Caco-2 (cell line): ENCODE results near the gene FLYWCH2. TPM values are rescaled to one million over a fixed set of nuclear protein-coding genes. Genes with fewer than 3 reads are reported as not detected.
A peak's percentile ranks its signal among the peaks of the same experiment; 100 is the strongest.

Source experiments
- BruUV-seq: library from RNA; stranded (reverse); fragments of 400-500 nt; replicated peaks from 2 replicates; lab custom pipeline; 2021; lab: Mats Ljungman, UMichigan
- CTCF ChIA-PET: fragments of 300-600 bp; sonication (Branson Sonifier 250); formaldehyde crosslinking; loops from one replicate; lab custom pipeline; 2022; ENCODE audit warnings: antibody characterized with exemption; lab: Charles Lee
- POLR2A ChIA-PET: fragments of 300-600 bp; sonication (Branson Sonifier 250); formaldehyde crosslinking; loops from one replicate; lab custom pipeline; 2022; ENCODE audit warnings: antibody characterized with exemption; lab: Charles Lee
- DNase-seq, 2 experiments: peaks; one replicate each; pipeline versions ENCODE4 v3.0.0 to v3.0.0-alpha.2; 2020 to 2022
- H3K27me3 ChIP-seq: replicated peaks from 2 replicates; pipeline ENCODE4 v1.6.0; 2011; ENCODE audit warnings: low read length; ENCODE audit not compliant: control insufficient read depth, insufficient read depth
- H3K36me3 ChIP-seq: 2 replicates; pipeline ENCODE4 v1.5.1; 2011; ENCODE audit warnings: low read length; ENCODE audit not compliant: control insufficient read depth, insufficient read depth
- H3K4me1 ChIP-seq: fragments of 250-450 bp; sonication (Bioruptor Pico); 2 replicates; pipeline ENCODE4 v1.5.1; 2020; ENCODE audit warnings: mild to moderate bottlenecking
- H3K4me3 ChIP-seq: 2 replicates; pipeline ENCODE4 v1.5.1; 2011; ENCODE audit warnings: low read depth, mild to moderate bottlenecking, control low read depth, low read length
- H3K9me3 ChIP-seq: fragments of 250-450 bp; sonication (Bioruptor Pico); 2 replicates; pipeline ENCODE4 v1.5.1; 2020; ENCODE audit warnings: mild to moderate bottlenecking, moderate library complexity
- H3K27ac Mint-ChIP-seq: one replicate; pipeline ENCODE4 v1.8.0; 2022; ENCODE audit warnings: mixed read lengths; ENCODE audit not compliant: unreplicated experiment
- H3K27me3 Mint-ChIP-seq: one replicate; pipeline ENCODE4 v1.8.0; 2022; ENCODE audit warnings: mixed read lengths; ENCODE audit not compliant: insufficient read depth, unreplicated experiment
- H3K36me3 Mint-ChIP-seq: one replicate; pipeline ENCODE4 v1.8.0; 2022; ENCODE audit warnings: mild to moderate bottlenecking, mixed read lengths; ENCODE audit not compliant: insufficient read depth, unreplicated experiment
- H3K4me1 Mint-ChIP-seq: one replicate; pipeline ENCODE4 v1.8.0; 2022; ENCODE audit warnings: low read depth, mixed read lengths; ENCODE audit not compliant: unreplicated experiment
- H3K4me3 Mint-ChIP-seq: one replicate; pipeline ENCODE4 v1.8.0; 2022; ENCODE audit warnings: mild to moderate bottlenecking, moderate library complexity, mixed read lengths; ENCODE audit not compliant: unreplicated experiment
- H3K9me3 Mint-ChIP-seq: one replicate; pipeline ENCODE4 v1.8.0; 2022; ENCODE audit warnings: mixed read lengths; ENCODE audit not compliant: unreplicated experiment
- intact Hi-C: fragments of 100-400 bp; cut with micrococcal nuclease; formaldehyde crosslinking; loops from one replicate; pipeline ENCODE4 v1.10.0; 2022; ENCODE audit not compliant: unreplicated experiment
- total RNA-seq: library from RNA; stranded (reverse); gene quantifications from 2 replicates; pipeline ENCODE4 v1.2.3, GENCODE V29; 2022
- TF ChIP-seq, protein P1 (sequence below), 2 experiments: fragments of 200-600 bp in 1 of 2; IDR thresholded peaks; 1 replicate in 1 of 2; 2 replicates in 1 of 2; pipeline versions ENCODE4 v1.5.1 to v1.8.0; 2011 to 2022; ENCODE audit warnings: antibody characterized with exemption in 1 of 2, control low read depth in 1 of 2, inconsistent platforms in 1 of 2, low read depth in 1 of 2, low read length in 1 of 2, mild to moderate bottlenecking in 1 of 2, moderate library complexity in 1 of 2; ENCODE audit not compliant: insufficient read depth in 1 of 2, severe bottlenecking in 1 of 2, unreplicated experiment in 1 of 2

The FLYWCH2 gene
- total RNA-seq, 1 experiment from 2014 or later, result 28.7 TPM

DNA sequence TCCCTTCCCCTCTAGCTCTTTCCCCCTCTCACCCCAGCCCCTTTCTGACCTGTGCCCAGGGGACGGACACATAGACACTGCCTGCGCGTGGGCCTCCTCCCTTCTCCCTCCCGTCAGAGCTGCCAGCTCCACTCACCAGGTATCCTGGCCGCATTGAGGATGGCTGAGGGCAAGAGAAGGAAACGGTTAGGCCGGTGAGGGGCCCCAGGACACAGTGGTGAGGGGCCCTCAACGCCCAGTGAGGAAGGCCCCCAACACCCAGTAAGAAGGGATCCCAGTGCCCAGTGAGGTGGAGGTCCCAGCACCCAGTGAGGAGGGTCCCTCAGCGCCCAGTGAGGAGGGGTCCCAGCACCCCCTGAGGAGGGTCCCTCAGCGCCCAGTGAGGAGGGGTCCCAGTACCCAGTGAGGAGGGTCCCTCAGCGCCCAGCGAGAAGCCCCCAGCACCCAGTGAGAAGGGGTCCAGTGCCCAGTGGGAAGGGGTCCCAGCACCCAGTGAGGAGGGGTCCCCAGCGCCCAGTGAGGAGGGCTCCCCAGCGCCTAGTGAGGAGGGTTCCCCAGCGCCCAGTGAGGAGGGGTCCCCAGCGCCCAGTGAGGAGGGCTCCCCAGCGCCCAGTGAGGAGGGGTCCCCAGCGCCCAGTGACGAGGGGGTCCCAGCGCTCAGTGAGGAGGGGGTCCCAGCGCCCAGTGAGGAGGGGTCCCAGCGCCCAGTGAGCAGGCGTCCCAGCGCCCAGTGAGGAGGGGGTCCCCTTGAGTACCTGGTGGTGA is 26.1 kb upstream of the FLYWCH2 start:
- intact Hi-C loops, result loop anchor here (5.0 kb wide), 1 partner anchor 105 kb away; the partner anchor contains the start of gene SRRM2
- H3K36me3 Mint-ChIP-seq, result peaks cover 66% of the 10 kb centered on the region
- H3K9me3 Mint-ChIP-seq, result peaks cover 12% of the 10 kb centered on the region
- H3K4me3 Mint-ChIP-seq, result peak overlapping the region; percentile 84
- peaks cover 7% of the 10 kb centered on the region for H3K4me1 Mint-ChIP-seq
- TF ChIP-seq, protein P1, sequence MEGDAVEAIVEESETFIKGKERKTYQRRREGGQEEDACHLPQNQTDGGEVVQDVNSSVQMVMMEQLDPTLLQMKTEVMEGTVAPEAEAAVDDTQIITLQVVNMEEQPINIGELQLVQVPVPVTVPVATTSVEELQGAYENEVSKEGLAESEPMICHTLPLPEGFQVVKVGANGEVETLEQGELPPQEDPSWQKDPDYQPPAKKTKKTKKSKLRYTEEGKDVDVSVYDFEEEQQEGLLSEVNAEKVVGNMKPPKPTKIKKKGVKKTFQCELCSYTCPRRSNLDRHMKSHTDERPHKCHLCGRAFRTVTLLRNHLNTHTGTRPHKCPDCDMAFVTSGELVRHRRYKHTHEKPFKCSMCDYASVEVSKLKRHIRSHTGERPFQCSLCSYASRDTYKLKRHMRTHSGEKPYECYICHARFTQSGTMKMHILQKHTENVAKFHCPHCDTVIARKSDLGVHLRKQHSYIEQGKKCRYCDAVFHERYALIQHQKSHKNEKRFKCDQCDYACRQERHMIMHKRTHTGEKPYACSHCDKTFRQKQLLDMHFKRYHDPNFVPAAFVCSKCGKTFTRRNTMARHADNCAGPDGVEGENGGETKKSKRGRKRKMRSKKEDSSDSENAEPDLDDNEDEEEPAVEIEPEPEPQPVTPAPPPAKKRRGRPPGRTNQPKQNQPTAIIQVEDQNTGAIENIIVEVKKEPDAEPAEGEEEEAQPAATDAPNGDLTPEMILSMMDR (IDR thresholded peaks at IDR 0.05; ENCODE audit: insufficient read depth in 1 of 2, low read depth in 1 of 2, low read length in 1 of 2, severe bottlenecking in 1 of 2, unreplicated experiment in 1 of 2), result no peak
- no TSS peak for BruUV-seq
- no peaks in the 10 kb centered on the region for H3K27me3 ChIP-seq
- H3K36me3 ChIP-seq, result peaks cover 18% of the 10 kb centered on the region
- H3K4me1 ChIP-seq, result peaks cover 10% of the 10 kb centered on the region; the same call in 1 of the 2 replicates
- POLR2A ChIA-PET, result no interaction called here
- no peaks in the 10 kb centered on the region for H3K27me3 Mint-ChIP-seq
- peak overlapping the region; percentile 79 for H3K27ac Mint-ChIP-seq
- CTCF ChIA-PET, result interaction anchor here (1.0 kb wide), 1 partner anchor 18 kb away, joined by 3 read pairs; no protein-coding TSS in a partner anchor
- peak overlapping the region; percentile 66 for H3K4me3 ChIP-seq
- H3K9me3 ChIP-seq, result peaks cover 15% of the 10 kb centered on the region
- no peak for DNase-seq

GRCh38 chr16:2857451-2858244 is 25.4 kb upstream of the FLYWCH2 start, which contains the start of gene PRSS22:
Gene PRSS22, minus strand, starts transcription at chr16:2858170. Its CDS starts 66 bp downstream, at chr16:2858104.
- no peaks in the 10 kb centered on the region for H3K27me3 Mint-ChIP-seq
- intact Hi-C loops, result loop anchor here (1.0 to 5.0 kb wide), 3 partner anchors 11 to 105 kb away; partner anchors contain the start of gene SRRM2
- H3K4me1 ChIP-seq, result peaks cover 10% of the 10 kb centered on the region; the same call in 1 of the 2 replicates
- H3K4me3 ChIP-seq, result peak within 1 kb of the TSS; percentile 66
- ChIA-PET POLR2A (interaction anchor here (0.5 to 1.0 kb wide), 2 partner anchors 60 to 80 kb away, joined by 4 read pairs; no protein-coding TSS in a partner anchor), CTCF (interaction anchor here (0.6 to 2.1 kb wide), 4 partner anchors 11 to 112 kb away, joined by 4 to 11 read pairs (median 6); partner anchors contain the start of gene FLYWCH2)
- no peaks in the 10 kb centered on the region for H3K27me3 ChIP-seq
- peaks cover 7% of the 10 kb centered on the region for H3K4me1 Mint-ChIP-seq
- DNase-seq, result peak; percentile 91 to 93
- H3K4me3 Mint-ChIP-seq, result peak within 1 kb of the TSS; percentile 84
- peaks cover 15% of the 10 kb centered on the region for H3K9me3 ChIP-seq
- H3K9me3 Mint-ChIP-seq, result peaks cover 12% of the 10 kb centered on the region
- peak within 1 kb of the TSS; percentile 79 for H3K27ac Mint-ChIP-seq
- peaks cover 18% of the 10 kb centered on the region for H3K36me3 ChIP-seq
- peaks cover 58% of the 10 kb centered on the region for H3K36me3 Mint-ChIP-seq
- BruUV-seq, result TSS peak; percentile 77
- TF ChIP-seq, protein P1 (IDR thresholded peaks at IDR 0.05; ENCODE audit: insufficient read depth in 1 of 2, low read depth in 1 of 2, low read length in 1 of 2, severe bottlenecking in 1 of 2, unreplicated experiment in 1 of 2), result no peak
